HG02763 (cell line): ENCODE results near the gene DISP3.

Source experiments
- ATAC-seq: cut with Tn5 transposase; IDR thresholded peaks from one replicate; pipeline ENCODE4 v1.9.1; 2021; ENCODE audit warnings: mild to moderate bottlenecking, moderate library complexity; ENCODE audit not compliant: unreplicated experiment

DISP3 gene

DNA sequence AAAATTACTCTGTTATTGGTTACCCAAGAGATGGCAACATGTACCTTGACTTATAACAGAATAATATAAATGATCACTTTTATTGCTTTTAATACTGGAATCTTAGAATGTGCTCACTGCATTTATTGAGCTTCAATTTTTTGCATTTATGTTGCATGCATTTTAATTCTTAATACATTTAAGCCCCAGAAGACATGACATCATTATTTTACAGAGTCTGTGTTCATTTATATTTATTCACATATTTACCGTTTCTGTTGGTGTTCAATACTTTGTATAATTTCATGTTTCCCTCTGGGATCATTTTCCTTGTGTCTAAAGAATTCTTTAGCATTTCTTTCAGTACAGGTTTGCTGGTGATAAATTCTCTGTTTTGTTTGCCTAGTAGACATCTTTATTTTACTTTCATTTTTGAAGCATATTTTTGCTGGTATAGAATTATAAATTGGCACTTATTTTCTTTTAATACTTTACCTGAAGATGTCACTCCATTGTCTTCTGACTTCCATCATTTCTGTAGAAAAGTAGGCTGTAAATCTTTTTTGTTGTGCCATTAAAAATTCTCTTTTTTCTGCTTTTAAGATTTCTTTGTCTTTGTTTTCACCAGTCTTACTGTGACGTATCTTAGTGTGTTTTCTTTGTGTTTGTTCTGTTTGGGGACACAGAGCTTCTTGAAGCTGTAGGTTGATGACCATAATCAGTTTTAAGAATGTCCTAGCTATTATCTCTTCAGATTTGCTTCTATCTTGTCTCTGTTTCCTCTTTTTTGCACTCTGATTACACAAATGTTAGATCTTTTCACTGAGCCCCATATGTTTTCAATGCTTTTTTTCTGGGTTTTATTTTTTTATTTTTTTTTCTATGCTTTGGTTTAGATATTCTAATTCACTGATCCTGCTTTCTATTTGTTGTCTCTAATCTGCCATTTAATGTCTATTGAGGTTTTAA, 26.9 kb downstream of the DISP3 start:
- no peak for ATAC-seq

DNA sequence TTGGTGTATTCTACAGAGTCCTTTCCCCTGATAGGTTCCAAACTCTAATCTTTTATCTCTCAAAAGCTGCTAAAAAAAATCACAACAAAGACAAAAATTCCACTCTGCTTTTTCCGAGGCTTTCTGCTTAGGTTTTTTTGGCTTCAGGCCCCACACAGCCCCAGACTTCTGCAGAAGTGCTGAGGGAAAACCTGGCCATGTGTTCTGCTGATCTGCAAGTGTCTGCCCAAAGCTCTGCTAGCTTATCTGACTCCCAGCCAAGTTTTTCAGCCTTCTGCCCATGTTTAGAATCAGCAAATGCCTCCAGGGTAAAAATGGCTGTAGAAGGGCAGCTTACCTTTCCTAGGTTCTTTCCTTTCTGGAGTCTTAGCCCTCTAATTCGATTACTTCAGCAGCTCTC, 28.4 kb downstream of the DISP3 start:
- no peak for ATAC-seq

DNA sequence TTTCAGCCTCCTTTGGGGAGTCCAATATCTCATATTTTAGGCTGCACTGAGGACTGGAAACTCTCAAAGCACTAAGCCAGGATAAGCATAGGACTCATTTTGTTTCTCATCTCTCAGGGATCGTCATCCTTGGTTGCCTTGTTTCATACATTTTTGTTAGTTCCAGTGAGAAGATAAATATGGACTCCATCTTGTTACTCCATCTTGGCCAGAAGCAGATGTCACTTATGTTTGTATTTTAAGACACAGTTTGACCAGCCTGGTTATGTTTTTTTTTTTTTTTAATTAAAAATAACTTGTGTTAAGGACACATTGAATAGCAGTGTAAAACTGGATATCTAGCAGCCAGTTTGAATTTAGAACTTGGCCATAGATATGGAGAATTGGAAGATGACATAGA, 34.7 kb downstream of the DISP3 start:
- ATAC-seq: no peak

DNA sequence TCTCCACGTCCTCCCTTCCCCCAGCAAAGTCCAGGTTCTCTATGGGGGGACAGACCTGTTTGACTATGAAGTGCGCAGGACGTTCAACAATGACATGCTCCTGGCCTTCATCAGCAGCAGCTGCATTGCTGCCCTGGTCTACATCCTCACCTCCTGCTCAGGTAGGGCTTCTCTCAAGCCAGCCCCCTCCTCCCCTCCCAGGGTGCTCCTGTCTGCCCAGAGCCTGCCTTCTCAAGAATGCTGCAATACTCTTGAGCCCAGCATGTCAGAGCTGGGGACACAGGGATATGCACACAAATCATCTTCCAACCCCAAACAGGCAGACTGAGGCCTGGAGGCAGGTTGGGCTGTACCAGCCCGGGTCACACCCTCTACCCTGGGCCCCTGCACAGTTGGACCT, 35.4 kb downstream of the DISP3 start:
- ATAC-seq: no peak

DNA sequence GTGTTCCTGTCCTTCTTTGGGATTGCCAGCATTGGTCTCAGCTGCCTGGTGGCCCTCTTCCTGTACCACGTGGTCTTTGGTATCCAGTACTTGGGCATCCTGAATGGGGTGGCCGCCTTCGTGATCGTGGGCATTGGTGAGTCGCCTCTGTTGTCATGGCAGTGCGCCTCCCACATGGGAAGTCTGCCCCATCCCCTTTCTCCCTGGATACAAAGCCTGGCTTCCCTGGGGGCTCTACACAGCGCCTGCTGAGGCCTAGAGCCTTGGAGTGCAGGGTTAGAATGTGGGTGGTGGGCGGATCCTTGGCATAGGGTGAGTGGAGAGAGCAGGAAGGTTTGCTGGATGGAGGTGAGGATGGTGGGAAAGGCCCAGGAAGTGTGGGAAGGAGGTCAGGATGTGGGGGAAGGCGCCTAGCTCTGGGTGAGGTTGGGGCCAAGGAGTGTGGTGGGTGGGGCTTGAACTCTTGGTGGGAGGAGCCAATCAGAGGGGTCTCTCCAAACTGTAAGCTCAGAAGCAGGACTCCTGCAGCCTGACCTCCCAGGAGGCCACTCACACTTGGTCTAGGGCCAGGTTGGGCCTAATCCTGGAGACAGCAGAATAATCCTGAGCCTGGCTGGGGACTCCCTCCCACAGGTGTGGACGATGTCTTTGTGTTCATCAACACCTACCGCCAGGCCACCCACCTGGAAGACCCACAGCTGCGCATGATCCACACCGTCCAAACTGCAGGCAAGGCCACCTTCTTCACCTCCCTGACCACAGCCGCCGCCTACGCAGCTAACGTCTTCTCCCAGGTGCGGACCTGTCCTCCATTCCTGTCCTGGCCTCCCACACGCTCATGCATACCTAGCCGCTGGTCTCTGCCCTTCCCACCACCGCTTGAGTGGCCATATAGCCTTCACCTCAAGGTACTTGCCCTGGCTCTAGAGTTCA, 36.7 kb downstream of the DISP3 start:
- ATAC-seq: no peak

DNA sequence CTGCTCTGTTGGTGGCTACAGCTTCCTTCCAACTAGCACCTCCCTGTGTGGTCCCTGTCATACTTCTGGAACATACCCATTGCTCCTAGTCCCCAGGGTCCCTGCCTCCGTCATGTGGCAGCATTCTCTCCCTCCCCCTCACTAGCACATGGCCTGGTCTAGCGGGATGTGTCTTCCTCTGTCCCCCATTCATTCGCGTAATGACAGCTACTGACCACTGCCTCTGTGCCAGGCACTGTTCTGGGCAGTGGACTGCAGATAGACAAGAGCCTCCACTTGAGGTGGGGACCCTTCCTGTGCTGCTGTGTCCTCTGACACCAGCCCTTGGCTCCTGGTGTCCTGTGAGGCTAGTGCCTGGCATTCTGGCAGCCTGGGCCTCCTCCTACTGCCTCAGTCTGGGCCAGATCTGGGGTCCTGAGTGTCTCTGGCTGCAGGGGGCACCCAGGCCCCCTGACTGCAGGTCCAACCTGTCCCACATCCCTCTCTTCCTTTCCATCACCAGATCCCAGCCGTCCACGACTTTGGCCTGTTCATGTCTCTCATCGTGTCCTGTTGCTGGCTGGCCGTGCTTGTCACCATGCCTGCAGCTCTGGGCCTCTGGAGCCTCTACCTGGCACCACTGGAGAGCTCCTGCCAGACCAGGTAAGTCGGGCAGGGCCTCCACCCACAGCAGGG, 38.1 kb downstream of the DISP3 start:
- no peak for ATAC-seq

DNA sequence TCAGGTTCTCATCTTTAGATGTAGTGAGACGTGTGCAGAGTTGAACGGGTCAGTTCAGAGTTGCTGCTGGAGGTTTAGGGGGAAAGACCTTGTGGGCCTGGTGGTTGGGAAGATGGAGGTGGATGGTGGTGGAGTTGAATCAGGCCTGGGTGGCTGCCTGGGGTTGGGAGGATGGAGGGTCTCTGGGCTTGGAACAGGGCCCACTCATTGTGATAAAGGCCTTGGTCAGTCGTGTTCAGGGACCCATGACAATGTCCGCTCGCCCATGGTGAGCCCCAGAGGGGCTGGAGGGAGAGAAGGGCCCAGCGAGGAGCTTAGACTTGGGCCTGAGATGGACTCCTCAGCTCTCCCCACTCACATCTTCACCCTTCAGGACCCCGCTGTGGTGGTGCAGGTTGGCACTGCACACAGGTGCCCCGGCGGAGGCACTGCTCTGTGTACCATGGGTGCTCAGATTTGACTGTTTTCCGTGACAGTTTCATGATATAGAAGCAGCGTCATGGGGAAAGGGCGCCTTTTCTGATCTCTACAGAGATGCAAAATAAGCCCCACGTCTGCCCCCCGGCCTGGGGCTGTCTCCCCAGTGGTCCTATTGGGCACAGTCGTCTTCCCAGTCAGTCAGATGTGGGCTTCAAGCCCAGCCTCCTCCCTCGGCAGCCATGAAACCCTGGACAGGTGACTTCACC, 39.2 kb downstream of the DISP3 start:
- ATAC-seq: no peak

DNA sequence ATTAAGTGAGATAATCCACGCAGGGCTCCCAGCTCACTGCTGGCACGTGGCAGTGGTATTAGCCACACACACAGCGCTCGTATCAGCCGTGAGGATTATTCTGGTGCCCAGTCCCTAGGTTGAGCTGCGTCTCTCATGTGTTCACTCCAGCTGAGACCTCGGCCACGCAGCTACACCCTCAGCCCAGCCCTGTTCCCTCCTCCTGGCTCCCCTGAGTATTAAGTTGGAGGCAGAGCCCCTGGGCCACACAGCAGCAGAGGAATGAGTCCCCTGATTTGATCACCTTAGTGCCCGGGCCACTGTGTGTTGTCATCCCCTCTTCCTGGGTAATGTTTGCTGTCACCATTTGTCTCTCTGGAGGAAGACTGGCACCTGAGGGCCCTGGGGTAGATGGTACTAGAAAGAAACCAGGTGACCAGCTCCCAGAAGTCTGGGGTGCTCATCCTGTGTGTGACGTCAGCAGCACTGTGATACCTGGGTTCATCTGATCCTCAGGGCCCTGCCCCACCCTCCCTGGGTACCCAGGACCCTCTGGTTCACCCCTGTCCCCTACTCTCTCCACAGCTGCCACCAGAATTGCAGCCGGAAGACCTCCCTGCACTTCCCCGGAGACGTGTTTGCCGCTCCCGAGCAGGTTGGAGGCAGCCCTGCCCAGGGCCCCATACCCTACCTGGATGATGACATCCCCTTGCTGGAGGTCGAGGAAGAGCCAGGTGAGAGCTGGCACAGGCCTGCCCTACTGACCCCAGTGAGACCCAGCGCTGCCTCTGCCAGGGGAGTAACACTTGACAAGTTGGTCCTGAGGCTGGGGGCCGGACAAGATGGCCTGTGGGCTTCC, 40.1 kb downstream of the DISP3 start:
- no peak for ATAC-seq

DNA sequence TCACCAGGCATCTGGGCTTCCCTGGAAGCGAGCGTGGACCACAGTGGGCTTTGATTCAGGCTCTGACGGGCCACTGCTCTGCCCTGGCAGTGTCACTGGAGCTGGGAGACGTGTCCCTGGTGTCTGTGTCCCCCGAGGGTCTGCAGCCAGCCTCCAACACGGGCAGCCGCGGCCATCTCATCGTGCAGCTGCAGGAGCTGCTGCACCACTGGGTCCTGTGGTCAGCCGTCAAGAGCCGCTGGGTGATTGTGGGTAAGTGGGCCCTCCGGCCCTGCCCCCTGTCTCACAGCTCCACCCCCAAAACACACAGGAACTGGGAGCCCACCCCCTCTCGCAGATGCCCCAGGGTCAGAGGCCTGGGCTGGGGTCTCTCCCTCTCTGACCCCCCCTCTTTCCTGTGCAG, 40.7 kb downstream of the DISP3 start:
- no peak for ATAC-seq

DNA sequence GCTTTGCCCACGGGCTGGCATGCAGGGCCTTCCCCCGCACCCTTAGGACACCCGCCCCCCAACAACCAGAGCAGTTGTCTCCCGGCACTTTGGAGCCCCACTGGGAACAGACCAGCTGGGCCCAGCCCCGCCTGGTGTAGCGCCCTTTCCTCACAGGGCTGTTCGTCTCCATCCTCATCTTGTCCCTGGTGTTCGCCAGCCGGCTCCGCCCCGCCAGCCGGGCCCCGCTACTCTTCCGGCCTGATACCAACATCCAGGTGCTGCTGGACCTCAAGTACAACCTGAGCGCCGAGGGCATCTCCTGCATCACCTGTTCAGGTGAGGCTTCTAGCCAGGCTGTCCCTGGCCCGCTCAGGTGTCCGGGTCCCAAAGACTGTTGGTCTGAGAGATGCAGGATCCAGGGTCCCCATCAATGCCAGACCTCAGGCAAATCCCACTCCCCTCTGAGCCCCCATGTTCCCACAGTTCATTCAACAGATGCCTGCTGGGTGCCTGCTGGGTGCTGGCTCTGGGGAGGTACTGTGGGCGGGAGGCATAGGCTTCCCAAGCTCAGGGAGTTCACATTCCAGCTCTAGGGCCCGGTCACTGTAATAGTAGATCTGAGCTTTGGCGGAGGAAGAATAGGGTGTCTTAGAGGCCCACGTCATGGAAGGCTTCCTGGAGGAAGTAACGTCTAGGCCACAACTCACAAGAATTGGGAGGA, 41.7 kb downstream of the DISP3 start:
- ATAC-seq: no peak

DNA sequence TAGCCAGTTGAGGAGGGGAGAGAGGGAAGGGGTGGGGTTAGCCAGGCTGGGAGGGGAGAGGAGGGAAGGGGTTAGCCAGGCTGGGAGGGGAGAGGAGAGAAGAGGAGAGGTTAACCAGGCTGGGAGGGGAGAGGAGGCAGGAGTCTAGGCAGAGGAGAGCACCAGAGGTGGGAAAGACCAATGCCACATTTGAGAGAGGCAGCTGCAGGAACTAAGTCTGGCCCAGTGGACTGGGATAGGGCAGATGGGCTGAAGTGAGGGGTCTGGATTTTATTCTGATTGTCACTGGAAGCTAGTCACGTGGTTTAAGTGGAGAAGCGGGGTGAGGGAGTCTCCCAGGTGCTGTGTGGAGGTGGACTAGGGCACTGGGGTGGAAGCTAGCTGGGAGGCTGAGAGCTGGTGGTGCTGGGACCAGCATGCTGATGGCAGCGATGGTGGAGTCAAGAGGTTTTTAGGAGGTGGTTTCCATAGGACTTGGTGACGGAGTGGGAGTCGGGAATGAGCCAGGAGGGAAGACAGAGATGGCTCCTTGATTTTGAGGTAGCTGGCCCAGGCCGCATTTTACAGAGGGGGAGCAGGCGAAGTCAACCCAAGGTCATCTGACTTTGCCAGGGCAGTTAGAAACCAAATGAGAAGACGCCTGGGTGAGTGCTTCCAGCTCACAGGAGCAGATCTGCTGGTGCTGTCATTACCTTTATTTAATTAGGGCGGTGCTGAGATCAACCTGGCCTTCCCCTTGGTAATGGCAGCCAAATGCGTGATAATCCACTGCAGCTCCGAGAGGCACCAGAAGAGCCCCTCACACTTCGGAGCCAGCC, 42.8 kb downstream of the DISP3 start:
- ATAC-seq: no peak

DNA sequence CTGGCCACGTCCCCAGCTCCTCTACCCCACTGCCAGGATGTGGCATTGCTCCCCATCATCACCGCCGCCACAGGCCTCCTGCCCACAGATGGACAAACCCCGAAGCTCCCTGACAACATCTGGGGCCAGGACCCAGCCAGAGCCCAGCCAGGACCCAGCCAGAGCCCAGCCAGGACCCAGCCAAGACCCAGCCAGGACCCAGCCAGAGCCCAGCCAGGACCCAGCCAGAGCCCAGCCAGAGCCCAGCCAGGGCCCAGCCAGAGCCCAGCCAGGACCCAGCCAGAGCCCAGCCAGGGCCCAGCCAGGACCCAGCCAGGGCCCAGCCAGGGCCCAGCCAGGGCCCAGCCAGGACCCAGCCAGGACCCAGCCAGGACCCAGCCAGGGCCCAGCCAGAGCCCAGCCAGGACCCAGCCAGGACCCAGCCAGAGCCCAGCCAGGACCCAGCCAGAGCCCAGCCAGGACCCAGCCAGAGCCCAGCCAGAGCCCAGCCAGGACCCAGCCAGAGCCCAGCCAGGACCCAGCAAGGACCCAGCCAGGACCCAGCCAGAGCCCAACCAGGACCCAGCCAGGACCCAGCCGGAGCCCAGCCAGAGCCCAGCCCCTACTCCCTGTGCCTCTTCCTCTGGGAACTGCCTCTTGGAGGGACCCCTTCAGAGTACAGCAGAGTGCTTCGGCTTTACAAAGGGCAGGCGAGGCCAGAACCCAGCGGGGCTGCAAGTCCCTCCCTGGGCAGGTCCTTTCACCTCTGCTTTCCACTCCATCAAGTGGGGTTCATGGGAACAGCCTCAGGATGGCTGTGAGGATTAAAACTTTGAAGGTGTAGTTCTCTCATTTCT, 43.7 kb downstream of the DISP3 start:
- ATAC-seq: no peak

DNA sequence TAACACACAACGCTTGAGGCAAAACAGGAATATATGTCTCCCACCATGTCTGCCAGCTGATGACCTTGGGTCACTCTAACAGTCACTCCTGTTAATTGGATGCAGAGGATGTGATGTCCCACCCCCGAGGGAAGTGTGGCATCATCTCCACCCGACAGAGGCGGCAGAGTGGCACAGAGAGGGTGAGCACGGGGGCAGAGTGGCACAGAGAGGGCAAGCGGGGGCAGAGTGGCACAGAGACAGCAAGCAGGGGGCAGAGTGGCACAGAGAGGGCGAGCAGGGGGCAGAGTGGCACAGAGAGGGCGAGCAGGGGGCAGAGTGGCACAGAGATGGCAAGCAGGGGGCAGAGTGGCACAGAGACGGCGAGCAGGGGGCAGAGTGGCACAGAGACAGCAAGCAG, 44.3 kb downstream of the DISP3 start:
- ATAC-seq: no peak

DNA sequence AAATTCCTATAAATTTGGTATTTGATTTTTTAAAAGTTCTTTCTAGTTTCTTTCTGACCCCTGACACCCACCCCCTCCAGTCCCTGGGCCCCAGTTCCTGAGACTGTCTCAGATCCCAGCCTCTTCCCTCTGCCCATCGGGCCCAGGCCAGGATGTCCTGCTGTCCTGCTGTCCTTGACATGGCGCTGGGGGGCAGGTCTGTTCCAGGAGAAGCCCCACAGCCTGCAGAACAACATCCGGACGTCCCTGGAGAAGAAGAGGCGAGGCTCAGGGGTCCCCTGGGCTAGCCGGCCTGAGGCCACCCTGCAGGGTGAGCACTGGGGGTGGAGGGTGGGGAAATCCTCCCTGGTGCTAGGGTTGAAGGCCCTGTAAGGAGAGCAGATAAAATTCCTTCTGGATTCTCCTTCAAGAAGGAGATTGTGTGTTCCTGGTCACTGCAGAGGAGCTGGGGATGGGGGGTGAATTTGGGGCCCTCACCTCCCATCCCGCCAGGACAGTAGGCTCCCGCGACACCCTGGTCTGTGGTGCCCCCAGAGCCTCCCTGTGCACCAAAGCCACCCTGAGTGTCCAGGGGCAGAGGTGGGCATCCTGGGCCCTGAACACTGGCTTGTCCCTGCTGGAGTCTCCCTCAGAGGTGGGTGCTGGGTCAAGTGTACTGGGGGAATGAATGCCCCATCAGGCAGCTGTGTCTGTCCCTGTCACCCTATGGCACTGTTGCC, 45.0 kb downstream of the DISP3 start:
- no peak for ATAC-seq

DNA sequence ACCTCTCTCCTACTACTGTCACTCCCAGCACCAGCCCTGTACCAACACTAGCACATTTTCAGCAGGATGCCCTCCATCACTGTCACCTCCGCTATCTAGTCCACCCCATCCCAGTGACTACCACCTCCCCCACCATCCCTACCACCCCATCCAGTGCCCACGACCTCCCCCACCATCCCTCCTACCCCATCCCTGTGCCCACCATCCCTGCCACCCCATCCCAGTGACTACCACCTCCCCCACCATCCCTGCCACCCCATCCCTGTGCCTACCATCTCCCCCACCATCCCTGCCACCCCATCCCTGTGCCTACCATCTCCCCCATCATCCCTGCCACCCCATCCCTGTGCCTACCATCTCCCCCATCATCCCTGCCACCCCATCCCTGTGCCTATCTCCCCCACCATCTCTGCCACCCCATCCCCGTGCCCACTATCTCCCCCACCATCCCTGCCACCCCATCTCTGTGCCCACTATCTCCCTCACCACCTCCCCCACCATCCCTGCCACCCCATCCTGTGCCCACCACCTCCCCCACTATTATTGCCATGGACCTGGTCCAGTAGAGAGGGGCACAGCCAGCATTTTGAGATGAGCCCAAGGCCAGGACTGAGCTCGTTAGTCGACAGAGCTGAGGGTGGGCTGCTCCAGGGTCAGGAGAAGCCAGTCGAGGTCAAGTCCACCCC, 45.7 kb downstream of the DISP3 start:
- no peak for ATAC-seq

DNA sequence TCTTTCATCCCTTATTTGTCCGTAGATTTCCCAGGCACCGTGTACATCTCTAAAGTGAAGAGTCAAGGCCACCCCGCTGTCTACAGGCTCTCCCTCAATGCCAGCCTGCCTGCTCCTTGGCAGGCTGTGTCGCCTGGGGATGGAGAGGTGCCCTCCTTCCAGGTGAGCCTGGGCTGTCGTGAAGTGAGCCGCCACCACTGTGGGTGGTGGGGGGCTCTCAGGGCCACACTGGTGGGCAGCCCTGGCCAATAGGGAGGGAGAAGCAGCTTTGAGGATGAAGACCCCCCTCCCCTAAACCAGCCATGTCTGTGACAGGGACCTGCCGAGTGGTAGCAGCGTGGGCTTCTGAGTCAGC, 46.2 kb downstream of the DISP3 start:
- no peak for ATAC-seq
